GM12865 (cell line): Measurements from ENCODE around the gene RBM23.

Experiments
- DNase-seq: peaks from one replicate; pipeline ENCODE4 v3.0.0; 2010; ENCODE audit warnings: low read depth
- H3K4me3 ChIP-seq: 2 replicates; pipeline ENCODE4 v1.5.1; 2011; ENCODE audit warnings: mild to moderate bottlenecking, low read depth, low read length, control low read depth
- TF ChIP-seq, protein P1 (sequence below): IDR thresholded peaks from 2 replicates; pipeline ENCODE4 v1.5.1; 2011; ENCODE audit warnings: low read length, control low read depth, low read depth, inconsistent platforms; ENCODE audit not compliant: insufficient read depth; ENCODE audit errors: missing control alignments

Gene RBM23

DNA sequence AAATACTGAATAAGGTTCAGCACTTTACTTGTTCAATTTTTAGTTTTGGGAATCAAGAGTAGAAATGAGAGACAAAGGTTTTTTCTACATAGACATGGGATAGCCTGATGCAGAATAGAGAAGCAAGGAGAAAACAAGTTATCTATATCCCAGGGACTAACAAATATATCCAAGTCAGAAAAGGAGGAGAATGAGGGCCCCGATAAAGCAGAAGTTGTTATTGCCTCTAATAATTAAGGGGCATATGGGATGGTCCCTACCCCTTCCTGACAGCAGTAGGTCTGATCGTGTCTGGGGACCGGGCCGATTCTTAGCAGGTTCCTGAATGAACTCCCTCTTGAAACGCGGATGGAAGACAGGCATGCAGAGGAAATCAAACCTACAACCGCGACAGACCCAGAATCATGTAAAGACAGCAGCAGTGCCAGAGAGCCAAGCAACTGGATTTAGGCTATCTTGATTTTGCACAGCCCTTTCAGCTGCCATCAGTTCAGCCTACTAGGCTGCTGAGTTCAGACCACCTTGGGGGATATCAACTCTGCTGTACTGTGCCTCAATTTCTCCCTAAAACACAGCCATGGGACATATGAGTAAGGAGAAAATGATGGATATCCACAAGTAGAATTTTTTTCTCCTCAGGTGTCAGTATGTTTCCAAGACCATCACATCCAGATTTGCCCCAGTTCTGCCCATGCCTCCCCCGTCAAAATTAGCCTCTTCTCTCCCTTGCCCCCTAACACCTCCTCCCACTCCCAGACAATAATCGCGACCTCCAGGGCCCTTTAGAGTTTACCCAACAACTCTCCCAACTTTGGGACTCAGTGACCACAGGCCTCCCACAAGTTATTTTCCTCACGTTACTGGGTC lies 9.5 kb upstream of the RBM23 start:
- DNase-seq, result peak; percentile 32
- peak overlapping the region; percentile 89 for H3K4me3 ChIP-seq
- TF ChIP-seq, protein P1, sequence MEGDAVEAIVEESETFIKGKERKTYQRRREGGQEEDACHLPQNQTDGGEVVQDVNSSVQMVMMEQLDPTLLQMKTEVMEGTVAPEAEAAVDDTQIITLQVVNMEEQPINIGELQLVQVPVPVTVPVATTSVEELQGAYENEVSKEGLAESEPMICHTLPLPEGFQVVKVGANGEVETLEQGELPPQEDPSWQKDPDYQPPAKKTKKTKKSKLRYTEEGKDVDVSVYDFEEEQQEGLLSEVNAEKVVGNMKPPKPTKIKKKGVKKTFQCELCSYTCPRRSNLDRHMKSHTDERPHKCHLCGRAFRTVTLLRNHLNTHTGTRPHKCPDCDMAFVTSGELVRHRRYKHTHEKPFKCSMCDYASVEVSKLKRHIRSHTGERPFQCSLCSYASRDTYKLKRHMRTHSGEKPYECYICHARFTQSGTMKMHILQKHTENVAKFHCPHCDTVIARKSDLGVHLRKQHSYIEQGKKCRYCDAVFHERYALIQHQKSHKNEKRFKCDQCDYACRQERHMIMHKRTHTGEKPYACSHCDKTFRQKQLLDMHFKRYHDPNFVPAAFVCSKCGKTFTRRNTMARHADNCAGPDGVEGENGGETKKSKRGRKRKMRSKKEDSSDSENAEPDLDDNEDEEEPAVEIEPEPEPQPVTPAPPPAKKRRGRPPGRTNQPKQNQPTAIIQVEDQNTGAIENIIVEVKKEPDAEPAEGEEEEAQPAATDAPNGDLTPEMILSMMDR, result no peak

DNA sequence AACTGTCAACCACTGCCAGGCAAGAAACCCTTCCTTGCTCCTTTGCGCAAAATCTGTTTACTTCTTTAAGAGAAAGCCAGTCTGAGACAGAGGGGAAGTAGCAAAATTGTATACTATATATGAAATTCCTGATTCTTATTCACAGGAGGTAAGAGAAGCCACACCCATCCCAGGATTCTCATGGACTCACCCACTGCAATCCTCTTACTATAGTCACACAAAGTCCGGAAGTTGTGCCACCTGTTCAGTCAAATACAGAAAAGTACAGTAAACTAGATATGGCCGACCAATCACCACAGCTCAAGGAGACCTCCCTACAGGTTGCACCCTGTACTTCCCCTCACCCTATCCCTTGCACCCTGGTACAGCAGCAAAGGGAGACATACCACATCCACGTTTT lies 7.4 kb upstream of the RBM23 start:
- TF ChIP-seq, protein P1, result no peak
- H3K4me3 ChIP-seq, result no peak overlapping the region
- no peak for DNase-seq

DNA sequence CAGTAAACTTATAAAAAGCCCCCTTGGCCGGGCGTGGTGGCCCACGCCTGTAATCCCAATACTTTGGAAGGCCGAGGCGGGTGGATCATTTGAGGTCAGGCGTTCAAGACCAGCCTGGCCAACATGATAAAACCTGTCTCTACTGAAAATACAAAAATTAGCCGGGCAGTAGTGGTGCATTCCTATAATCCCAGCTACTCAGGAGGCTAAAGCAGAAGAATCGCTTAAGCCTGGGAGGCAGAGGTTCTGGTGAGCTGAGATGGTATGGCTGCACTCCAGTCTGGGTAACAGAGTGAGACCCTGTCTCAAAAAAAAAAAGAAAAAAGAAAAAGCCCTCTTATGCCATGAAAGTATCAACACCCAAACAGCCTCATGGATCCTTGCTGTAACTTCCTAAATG lies 6.6 kb upstream of the RBM23 start:
- TF ChIP-seq, protein P1, result no peak
- H3K4me3 ChIP-seq, result no peak overlapping the region
- no peak for DNase-seq

DNA sequence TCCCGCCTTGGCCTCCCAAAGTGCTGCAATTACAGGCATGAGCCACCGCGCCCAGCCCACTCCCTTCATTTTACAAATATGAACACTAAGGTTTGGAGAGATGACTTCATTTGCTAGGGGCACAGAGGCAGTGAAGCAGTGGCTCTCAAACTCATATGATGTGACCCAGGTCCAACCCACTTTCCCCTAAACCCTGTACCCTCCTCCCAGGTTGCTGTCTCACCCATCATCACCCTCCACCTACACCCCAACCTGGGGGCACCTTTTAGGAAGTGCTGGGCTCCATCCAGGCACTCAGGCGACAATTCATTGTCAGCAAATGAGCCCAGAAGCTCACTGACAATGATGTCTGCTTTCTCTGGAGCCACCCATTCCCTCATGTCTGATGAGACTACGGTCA lies 4.8 kb upstream of the RBM23 start:
- DNase-seq, result no peak
- no peak overlapping the region for H3K4me3 ChIP-seq
- TF ChIP-seq, protein P1, result no peak

DNA sequence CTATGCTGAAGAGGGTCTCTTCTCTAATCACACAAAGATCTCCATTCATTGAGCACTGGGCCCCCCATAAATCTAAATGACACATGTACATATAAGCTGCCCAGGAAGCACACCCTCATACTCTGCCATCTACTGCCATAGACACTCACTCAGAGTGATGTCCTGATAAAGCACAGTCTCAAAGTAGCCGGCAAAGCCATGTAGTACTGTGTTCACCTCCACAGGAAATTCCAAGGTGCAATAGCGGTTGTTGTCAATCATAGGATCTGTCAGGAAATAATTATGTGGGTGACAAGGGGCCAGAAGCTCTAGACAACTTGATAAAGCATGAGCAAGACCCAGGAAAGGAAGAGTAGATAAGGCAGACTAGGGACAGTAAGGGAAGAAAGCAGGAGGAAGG lies 3.3 kb upstream of the RBM23 start:
- no peak overlapping the region for H3K4me3 ChIP-seq
- DNase-seq, result no peak
- TF ChIP-seq, protein P1, result no peak

DNA sequence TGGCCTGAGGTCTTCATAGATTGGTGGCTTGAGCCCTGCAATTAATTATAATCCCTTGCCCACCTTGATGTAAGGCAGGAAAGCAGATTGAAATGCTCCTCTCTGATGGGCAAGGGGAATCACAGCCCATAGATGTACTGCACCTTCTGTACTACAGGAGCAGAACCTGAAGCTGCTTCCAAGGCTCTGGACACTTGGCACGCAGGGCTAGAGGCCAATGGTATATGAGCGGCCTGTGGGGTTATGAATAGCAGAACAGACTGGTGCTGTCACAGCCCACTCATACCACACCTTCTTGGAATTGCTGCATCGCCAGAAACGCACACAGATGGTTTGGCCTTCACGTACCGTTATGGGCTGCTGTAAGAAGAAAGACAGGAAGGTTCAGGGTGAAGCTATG lies 1.7 kb upstream of the RBM23 start:
- TF ChIP-seq, protein P1, result no peak
- DNase-seq, result no peak
- H3K4me3 ChIP-seq, result no peak overlapping the region

DNA sequence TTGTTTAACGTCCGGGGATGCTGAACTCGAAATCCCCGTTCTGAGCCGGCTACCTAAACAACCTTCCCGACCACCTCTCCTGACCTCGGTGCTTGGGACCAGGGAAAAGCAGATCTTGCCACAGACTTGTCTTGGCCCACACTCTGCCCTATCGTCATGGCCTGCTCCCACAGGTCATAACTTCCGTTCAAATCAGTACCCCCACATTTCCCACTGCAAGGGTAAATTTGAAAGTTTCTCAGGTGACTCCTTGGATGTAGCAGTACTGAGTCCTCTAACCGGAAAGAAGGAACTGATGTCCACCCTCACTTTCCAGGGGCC lies 612 bp upstream of the RBM23 start:
- DNase-seq, result no peak
- peak overlapping the region; percentile 48 for H3K4me3 ChIP-seq
- TF ChIP-seq, protein P1, result no peak
